ENCODE measurements around the gene C1S. TPM values are rescaled to one million over a fixed set of nuclear protein-coding genes. Genes with fewer than 3 reads are reported as not detected.

C1S gene
- total and polyA plus RNA-seq, 2 of the 4 experiments (the other 2 are of a cell fraction) = 49.6 to 85.4 TPM

- Histone ChIP-seq H4K8ac (ENCODE audit: low read depth in 2 of 2, low read length in 2 of 2) (no peak overlapping the region), H3K79me1 (ENCODE audit: low read depth in 1 of 2, low read length in 2 of 2) (peaks cover 10 to 12% of the 10 kb centered on the region in 2 experiments), H4K20me1 (ENCODE audit: insufficient read depth, low read length) (no peaks in the 10 kb centered on the region), H2AK5ac (ENCODE audit: low read depth, low read length) (no peak overlapping the region), H3K4ac (ENCODE audit: low read depth, low read length) (no peak overlapping the region), H2BK20ac (ENCODE audit: low read depth, low read length) (no peak overlapping the region), H2BK5ac (ENCODE audit: low read depth, low read length, poor library complexity, severe bottlenecking) (no peak overlapping the region), H3K14ac (replicated peaks; ENCODE audit: low read depth, low read length) (no peak overlapping the region), H2AK9ac (replicated peaks; ENCODE audit: low read depth, low read length, poor library complexity) (peak overlapping the region; percentile 65), H3K36me3 (ENCODE audit: control insufficient read depth, insufficient read depth, low read length) (peaks cover 8% of the 10 kb centered on the region), H3K4me2 (ENCODE audit: low read depth, low read length) (no peak overlapping the region), H3K4me3 (ENCODE audit: insufficient read depth, low read depth, low read length) (no peak overlapping the region), H3K23ac (ENCODE audit: low read depth, low read length) (no peak overlapping the region), H3K27ac (ENCODE audit: insufficient read depth, low read length) (no peak overlapping the region), H4K91ac (ENCODE audit: insufficient read depth, low read depth, low read length) (no peak overlapping the region), H3K56ac (ENCODE audit: extremely low read depth, insufficient read depth, low read length) (no peak overlapping the region), H3K18ac (ENCODE audit: low read depth, low read length) (no peak overlapping the region), H3K9me1 (ENCODE audit: insufficient read depth, low read length) (peaks cover 13% of the 10 kb centered on the region), H3K9me3 (ENCODE audit: control insufficient read depth, insufficient read depth, low read length) (no peaks in the 10 kb centered on the region), H2BK15ac (ENCODE audit: low read depth, low read length) (no peak overlapping the region), H2AFZ (replicated peaks; ENCODE audit: low read length, poor library complexity) (peak overlapping the region; percentile 73), H3K27me3 (ENCODE audit: control insufficient read depth, insufficient read depth, low read length) (no peaks in the 10 kb centered on the region), H2BK120ac (ENCODE audit: low read depth, low read length) (no peak overlapping the region), H3K9ac (ENCODE audit: low read depth, low read length) (no peak overlapping the region), H3K4me1 (ENCODE audit: control insufficient read depth, insufficient read depth, low read length) (peaks cover 13% of the 10 kb centered on the region), H4K5ac (ENCODE audit: low read depth, low read length) (no peak overlapping the region)
- POLR2A ChIA-PET (ENCODE audit: unreplicated experiment) = interaction anchor here (0.5 kb wide), 1 partner anchor 25 kb away, joined by 4 read pairs; no protein-coding TSS in a partner anchor
- BruUV-seq (replicated peaks) = no TSS peak
- dilution Hi-C loops (cut with HindIII; ENCODE audit: low sequenced_read_pairs, unreplicated experiment) = no loop called here
- intact Hi-C loops (cut with micrococcal nuclease) = no loop called here
- CTCF ChIA-PET = no interaction called here
- no peak for ATAC-seq (ENCODE audit: low read depth)
- DNase-seq = no peak
- TF ChIP-seq, protein P1, sequence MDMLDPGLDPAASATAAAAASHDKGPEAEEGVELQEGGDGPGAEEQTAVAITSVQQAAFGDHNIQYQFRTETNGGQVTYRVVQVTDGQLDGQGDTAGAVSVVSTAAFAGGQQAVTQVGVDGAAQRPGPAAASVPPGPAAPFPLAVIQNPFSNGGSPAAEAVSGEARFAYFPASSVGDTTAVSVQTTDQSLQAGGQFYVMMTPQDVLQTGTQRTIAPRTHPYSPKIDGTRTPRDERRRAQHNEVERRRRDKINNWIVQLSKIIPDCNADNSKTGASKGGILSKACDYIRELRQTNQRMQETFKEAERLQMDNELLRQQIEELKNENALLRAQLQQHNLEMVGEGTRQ (IDR thresholded peaks at IDR 0.05; ENCODE audit: low read depth, low read length) = no peak
- TF ChIP-seq CEBPB (IDR thresholded peaks at IDR 0.05; ENCODE audit: low read depth, low read length) = no peak
- no peak for TF ChIP-seq FOS (IDR thresholded peaks at IDR 0.05; ENCODE audit: low read depth, low read length)
- TF ChIP-seq RAD21 (IDR thresholded peaks at IDR 0.05; ENCODE audit: low read length) = no peak
- TF ChIP-seq SMC3 (IDR thresholded peaks at IDR 0.05; ENCODE audit: low read depth, low read length) = no peak
- no peak for TF ChIP-seq CHD1 (IDR thresholded peaks at IDR 0.05; ENCODE audit: low read depth, low read length)
- TF ChIP-seq, protein P2, sequence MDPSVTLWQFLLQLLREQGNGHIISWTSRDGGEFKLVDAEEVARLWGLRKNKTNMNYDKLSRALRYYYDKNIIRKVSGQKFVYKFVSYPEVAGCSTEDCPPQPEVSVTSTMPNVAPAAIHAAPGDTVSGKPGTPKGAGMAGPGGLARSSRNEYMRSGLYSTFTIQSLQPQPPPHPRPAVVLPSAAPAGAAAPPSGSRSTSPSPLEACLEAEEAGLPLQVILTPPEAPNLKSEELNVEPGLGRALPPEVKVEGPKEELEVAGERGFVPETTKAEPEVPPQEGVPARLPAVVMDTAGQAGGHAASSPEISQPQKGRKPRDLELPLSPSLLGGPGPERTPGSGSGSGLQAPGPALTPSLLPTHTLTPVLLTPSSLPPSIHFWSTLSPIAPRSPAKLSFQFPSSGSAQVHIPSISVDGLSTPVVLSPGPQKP (IDR thresholded peaks at IDR 0.05; ENCODE audit: borderline replicate concordance, low read depth, low read length) = no peak
- TF ChIP-seq, protein P3, sequence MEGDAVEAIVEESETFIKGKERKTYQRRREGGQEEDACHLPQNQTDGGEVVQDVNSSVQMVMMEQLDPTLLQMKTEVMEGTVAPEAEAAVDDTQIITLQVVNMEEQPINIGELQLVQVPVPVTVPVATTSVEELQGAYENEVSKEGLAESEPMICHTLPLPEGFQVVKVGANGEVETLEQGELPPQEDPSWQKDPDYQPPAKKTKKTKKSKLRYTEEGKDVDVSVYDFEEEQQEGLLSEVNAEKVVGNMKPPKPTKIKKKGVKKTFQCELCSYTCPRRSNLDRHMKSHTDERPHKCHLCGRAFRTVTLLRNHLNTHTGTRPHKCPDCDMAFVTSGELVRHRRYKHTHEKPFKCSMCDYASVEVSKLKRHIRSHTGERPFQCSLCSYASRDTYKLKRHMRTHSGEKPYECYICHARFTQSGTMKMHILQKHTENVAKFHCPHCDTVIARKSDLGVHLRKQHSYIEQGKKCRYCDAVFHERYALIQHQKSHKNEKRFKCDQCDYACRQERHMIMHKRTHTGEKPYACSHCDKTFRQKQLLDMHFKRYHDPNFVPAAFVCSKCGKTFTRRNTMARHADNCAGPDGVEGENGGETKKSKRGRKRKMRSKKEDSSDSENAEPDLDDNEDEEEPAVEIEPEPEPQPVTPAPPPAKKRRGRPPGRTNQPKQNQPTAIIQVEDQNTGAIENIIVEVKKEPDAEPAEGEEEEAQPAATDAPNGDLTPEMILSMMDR (conservative IDR thresholded peaks at IDR 0.05; ENCODE audit: low read depth, low read length) = no peak
- no peak for TF ChIP-seq MAFK (IDR thresholded peaks at IDR 0.05; ENCODE audit: low read depth, low read length)
- TF ChIP-seq RFX5 (IDR thresholded peaks at IDR 0.05; ENCODE audit: low read depth, low read length) = no peak
- TF ChIP-seq MXI1 (IDR thresholded peaks at IDR 0.05; ENCODE audit: borderline replicate concordance, low read depth, low read length) = no peak
- in situ Hi-C loops (cut with MboI; ENCODE audit: low sequenced_read_pairs) = no loop called here
- WGBS, 2 experiments (ENCODE audit: extremely low coverage in 2 of 2, insufficient read length in 1 of 2) = 64% methylated on average over 11 of the region's 26 CpGs; no CpG with 5 or more reads in 1 of the 2 experiments
These were observed 35.8 kb downstream of the C1S start for GRCh38 chr12:7096006-7096932.

All from IMR-90 (cell line).